AML-193 (cell line): ENCODE results near the gene CBX8.
A peak's percentile ranks its signal among the peaks of the same experiment; 100 is the strongest.

ENCODE experiments used
- DNase-seq, 2 experiments: peaks; one replicate each; lab custom pipeline; 2025; lab: John Stamatoyannopoulos, UW

The CBX8 gene

DNA sequence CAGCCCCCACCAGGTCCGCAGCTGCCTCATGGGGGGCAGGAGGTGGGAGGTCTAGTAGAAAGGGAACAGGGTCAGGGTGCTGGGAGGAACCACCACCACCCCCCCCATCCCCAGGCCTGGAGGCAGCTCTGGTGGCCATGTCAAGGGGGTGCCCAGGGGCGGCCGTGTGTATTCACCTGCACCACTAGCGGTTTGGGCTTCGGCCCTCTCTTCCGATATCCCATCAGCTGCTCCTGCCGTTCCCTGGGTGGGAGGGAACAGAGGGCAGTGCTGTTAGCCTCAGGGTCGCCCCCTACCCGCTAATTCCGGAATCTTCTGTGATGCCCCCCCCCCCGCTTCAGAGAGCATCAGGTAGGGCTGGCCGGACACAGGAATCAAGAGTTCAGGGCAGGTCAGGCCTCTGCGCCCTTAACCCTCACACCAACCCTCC lies 38.6 kb upstream of the CBX8 start:
- DNase-seq: no peak

DNA sequence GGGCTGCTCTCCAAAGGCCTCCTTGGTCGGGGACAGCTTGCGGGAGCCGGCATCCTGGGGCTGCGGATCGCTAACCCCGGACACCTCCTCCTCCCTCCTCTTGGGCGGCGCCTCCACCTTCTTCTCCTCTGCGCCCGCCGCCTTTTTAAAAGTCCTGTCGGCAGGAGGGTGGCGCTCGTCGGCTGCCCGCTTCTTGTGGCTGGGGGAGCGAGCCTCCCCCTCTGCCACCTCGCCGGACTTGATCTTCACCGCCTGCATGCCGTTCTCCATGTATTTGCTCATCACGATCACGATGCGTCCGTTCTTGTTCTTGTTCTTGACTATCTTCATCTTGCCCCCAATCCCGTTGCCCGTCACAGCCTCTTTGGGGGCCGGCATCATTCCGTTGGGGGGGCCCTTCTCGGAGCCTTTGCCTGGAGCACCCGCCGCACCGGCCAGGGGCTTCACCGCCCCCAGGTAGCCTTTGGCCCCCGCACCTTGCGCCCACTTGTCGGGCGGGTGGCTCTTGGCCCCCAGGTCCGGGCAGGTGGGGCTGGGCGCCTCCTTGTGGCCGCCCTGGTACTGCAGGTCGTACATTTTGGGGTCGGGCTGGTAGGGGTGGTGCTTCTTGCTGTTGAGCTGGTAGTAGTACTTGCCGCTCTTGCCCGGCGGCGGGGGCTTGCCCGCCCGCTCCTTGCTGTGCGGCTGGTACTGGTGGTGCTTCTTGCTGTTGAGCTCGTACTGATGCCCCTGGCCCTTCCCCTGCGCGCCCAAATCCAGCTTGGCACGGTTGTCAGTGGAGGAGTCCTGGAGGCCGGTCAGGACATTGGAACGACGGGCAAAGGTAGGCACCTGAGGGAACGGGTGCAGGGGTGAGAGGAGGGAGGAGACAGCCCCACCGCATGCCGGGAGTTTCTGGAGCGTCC lies 37.9 kb upstream of the CBX8 start:
- DNase-seq: no peak

DNA sequence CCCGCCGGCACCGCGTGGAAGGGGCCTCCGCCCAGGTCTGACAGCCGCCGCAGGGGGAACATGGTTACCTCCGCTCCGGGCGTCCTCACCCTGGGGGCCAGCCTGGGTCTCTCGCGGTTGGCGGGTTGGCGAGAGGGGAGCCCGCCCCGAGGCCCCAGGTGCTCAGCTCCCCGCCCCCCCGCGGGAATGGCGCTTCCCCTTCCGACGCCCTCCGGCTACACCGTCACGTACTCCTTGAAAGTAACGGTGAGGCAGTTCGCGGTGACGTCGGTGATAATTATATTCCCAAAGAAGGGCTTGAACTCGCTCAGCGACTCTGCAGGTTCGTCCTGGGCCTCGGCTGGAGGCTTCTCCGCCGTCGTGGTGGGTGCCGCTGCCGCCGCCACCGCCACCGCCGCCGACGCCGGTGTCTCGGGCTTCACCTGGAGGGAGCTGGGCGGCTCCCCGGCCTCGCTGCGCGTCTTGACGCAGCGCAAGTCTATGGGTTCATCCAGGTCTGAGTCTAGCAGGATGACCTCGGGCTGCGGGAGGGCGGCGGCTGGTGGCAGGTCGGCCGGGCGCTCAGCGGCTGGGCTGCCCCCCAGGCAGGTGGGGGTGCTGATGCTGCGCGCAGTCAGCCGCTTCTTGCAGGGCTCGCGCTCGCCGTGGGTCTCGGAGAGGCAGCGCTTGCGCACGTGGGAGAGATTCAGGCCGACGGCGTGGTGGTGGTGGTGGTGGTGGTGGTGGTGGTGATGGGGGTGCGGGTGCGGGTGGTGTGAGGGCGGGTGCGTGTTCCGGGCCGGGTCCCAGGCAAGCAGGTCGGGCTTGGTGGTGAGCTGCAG lies 37.1 kb upstream of the CBX8 start:
- no peak for DNase-seq

DNA sequence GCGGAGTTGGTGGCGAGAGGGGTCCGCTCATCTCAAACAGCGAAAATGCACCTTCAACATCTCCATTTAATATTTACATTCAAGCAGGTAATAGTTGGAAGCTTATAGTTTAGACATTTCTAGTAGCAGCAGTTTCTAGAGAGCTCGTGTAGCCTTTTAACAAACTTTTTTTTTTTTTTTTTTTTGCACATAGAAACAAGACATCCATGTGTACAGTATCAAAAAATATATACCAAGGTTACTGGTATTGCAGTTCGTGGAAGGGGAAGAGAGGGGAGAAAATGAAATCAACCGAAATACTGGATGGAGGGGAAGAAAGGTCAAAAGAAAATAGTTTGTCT lies 36.2 kb upstream of the CBX8 start:
- DNase-seq: no peak

DNA sequence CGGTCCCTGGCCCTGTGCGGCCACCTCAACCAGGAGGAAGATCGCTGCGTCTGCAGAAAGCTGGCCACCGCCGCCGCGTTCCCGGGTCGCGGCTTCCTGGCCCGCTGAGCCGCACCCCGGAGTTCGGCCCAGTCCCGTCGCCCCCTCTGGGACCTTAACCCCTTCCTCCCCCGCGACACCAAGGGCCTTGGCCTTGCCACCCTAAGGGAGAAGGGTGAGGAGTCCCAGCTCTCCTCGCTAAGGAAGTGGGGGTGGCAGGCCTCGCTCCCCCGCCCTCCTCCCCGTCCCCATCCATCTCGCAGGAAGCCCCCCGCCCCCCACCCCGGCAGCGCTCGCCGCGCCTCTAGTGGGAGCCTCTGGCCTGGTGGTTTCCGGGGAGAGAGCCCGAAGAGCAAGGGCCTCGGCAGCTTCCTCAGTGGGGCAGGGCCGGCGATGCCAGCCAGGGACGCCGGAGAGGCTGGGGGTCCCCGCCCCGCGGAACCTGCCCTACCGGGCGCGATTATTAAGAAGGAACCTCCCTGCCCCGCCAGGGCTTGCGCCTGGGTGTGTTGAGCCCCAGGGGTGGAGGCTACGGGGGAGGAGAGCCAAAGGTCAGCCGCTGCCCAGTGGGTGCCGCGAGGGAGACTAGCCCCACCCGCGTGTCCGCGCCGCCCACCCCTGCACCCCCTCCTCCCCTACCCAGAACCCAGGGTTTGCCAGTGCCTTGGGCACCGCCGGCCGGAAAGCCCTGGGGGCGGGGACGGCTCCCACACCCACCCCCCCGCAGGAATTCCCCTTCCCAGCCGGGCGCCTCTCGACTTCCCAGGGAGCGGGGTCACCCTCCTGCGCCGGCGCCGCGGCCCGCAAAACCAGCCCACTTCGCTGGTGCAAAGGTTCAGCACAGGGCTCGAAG lies 35.6 kb upstream of the CBX8 start:
- DNase-seq: no peak

DNA sequence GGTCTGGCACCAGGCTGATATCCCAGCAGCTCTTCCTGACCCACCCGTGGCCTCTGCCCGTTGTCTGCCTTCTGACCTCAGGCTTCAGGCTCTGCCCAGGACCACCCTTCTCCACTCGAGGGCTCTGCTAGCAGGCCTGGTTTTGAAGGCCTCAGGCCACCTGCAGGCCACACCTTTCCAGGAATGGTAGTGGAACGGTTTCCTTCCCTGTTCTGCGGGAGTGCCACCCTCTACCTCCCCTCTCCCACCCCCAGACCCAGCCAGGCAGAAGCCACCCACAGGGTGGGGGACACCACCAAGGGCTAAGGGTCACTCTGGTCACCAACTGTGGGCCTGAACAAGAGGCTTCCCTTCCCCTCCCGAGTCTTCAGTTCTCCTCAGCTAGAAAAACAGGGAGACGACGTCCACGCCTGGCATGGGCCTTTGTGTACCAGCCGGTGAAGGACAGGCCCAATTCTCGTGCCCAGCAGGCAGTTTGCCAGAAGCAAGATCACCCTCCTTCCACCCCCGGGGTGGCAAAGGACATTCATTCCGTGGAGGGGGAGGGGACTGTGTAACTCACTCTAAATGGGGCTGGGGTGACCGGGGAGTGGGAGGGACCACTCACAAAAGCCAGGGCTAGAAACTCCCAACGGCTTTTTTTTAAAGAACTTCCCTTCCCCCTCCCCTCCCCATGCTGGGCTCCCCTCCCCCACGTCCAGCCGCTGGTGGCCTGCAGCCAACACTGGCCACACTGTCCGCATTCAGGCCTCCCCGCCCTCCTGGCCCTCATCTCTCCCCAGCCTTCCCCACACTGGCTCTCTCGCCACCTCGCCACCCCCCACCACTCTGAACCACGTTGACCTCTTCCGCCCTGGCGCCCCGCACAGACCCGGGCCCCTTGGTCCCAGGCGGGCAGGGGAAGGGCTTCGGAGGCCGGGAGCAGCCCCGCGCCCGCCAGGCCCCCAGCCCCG lies 34.7 kb upstream of the CBX8 start:
- DNase-seq: no peak

DNA sequence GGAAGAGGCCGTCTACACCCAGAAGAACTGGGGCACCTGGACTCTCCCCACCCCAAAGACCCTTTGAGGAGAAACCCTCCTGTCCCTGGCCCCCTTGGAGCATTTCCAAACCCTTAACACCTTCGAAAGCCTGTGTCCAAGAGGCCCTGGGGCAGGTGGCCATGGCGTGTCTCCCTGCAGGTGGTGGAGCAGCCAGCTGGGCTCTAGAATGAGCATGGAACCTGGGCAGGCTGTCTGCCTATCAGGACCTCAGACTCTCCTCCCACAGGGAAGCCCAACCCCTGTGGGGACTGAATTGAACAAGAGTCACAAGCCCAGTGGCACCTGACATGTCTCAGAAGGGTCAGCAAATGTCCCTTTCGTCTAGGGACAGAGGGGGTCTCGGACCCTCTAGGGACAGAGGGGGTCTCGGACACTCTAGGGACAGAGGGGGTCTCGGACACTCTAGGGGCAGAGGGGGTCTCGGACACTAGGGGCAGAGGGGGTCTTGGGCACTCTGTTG lies 33.9 kb upstream of the CBX8 start:
- no peak for DNase-seq

DNA sequence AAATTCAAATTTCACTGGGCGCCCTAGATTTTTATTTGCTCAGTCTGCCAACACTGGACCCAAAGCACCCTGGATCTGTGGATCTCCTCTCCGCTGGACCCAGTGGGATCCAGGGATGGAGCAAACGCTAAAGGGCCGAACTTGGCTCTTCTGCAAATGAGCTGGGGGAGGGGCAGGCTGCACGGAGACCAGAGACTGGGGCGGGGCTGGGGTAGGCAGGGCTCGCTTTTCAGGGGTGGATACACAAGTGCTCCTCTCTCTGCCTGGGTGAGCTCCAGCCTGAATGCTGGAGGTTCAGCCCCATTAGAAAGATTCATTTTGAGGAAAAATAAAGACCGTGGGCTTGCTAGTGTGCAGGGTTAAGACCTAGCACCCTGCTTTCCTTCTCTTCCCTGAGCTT lies 33.4 kb upstream of the CBX8 start:
- DNase-seq: no peak

DNA sequence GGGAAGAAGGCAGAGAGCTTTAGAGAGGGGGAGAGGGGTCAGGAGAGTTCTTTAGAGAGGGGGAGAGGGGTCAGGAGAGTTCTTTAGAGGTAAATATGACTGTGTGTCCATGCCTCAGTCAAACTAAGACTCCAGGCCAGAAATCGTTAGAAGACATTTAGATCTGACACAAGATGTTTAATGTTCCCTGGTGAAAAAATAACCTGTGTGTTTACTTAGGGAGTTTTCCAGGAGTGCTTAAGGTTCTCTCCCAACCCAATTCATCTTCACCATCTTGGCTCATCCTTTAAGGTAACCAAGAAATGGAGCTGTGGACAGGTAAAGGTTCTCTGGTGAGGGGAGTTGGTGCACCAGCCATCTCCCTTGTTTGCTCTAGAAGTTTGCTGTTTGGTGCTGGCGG lies 32.6 kb upstream of the CBX8 start:
- DNase-seq: no peak

DNA sequence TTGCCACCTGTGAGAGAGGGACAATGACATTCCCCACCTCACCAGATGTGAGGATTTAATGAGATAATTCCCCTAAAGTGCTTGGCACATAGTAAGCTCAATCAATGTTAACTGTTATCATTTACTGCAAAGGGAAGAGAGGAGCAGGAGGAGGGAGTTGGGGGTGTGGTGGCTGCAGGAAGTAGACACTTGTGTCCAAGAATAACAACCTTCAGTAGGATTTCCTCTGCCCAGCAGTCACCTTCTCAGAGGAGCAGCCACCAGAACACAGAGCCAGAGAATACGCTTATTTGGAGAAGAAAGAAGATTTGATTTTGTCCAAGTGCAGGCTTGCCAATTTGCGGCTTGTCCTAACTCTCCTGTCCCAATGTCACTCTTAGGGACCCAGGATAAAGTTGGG lies 32.1 kb upstream of the CBX8 start:
- DNase-seq: no peak

DNA sequence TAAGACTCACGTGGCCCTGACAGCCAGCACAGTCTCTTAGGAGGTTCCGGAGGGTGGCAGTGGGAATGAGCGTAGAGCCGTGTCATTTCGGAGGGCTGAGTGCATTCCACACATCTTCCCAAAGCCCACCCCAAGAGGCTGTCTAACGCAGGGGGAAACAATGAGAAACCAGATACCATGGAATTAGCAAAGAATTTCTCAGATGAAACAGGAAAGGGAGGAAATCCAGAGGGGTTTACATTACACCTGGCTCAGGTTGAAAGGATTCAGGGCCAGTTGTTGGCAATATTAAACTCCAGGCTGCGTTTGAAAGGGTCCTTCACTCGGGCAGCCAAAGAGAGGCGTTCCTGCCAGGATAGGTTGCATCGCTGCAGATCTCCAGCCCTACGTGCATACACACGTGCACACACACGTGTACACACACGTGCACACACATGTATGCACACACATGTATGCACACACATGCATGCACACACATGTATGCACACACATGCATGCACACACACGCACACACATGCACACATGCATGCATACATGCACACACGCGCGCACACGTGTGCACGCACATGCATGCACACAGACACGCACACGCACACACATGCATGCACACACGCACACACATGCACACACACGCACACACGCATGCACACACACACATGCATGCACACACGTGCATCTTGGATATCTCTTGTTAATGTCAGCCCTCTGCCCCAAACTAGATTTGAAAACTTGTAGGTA lies 30.1 kb upstream of the CBX8 start:
- no peak for DNase-seq

DNA sequence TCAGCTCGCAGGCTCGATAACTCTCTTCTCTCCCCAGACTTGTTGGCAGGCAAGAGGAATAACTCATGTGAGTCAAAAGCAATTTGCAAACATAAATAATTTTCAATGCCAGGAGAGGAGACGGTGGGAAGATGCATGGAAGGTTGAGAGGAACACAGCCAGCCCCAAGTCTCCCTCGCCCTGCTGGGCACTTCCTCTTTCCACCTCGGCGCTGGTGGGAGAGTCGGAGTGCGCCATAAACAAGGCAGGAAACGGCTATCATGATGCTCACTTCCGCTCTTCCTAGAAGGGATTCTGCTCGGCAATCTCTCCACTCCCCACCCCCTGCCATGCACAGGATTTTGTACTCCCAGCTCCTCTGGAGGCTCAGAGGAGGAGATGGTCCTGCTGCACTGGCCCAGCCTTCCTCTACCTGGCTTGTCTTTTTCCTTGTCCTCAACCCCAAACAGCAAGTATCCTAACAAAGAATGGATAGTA lies 29.4 kb upstream of the CBX8 start:
- peak; percentile 46 to 62 for DNase-seq

DNA sequence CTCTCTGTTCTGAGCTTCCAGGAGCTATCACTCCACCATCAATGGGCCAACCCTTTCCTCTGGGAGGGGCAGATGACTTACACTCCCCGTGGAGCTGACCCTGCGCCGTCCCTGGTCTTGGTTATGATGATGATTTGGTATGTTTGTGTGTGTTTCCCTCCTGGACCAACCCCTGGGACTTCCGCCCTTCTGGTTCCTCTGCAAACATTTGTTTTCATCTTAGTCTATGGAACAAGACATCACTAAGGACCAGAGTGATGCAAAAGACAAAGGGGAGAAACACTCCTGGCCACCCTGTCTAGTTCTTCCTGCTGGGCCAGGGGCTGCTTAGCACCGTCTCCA lies 28.7 kb upstream of the CBX8 start:
- no peak for DNase-seq

DNA sequence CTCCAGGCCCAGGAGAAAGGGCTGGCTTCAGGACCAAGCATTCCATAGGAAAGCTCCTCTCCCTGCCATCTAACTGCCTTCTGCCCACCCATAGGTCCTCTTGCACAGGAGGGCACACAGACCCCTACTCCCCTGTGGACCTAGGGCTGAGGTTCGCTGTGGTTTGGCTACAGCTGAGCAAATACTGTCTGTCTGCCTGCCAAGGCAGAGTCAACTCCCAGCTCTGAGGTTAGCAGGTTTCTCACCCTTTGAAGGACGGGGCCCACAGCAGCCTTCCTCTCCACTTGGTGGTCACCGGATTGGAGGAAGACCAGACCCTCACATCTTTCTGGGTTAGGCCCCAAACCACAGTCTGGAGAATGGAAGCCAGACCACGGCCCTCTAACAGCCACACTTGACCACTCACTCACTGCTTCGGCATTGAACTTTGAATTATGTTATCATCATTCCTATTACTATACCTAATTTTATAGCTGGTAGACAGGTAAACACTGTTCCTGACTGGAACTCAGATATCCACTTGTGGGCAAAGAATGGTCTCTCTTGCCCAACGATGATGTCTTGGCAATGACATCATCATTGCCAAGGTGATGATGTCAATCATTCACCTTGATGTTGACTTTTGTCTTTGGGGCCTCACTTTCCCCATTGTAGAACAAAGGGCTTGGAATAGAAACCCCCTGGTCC lies 28.2 kb upstream of the CBX8 start:
- DNase-seq: no peak

DNA sequence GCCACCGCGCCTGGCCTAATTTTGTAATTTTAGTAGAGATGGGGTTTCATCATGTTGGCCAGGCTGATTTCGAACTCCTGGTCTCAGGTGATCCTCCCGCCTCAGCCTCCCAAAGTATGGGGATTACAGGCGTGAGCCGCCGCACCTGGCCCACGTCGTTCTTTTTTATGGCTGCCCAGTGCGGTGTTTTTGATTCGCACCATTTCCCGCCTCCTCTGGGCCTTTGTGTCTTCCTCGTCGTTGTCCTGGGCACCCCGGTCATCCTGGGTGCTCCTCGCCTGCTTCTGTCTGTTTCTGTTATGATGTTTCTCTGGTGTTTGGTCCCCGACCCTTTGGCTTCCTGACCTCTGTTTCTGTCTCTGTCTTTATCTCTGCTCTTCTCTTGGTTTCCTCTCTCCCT lies 27.4 kb upstream of the CBX8 start:
- DNase-seq: no peak

DNA sequence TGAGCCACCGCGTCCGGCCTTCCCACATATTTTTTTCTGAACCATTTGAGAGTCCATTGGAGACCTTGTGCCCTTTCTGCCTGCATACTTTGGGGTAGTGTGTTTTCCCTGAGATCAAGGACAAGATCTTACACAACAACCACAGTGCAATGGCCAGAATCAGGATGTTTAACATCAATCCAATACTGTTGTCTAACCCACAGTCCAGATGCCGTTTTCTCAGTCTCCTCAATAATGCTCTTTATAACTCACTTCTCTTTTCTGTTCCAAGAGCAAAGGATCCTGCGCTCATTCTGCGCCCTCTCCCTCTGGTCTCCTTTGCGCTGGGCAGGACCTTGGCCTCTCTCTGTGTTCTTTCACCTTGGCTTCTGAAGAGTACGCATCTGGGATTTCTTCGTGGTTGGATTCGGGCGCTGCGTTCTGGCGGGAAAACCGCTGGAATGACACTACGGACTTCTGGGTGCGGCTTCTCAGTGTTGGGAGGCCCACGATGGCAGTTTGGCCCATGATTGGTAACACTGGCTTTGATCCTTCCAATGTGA lies 25.8 kb upstream of the CBX8 start:
- no peak for DNase-seq

DNA sequence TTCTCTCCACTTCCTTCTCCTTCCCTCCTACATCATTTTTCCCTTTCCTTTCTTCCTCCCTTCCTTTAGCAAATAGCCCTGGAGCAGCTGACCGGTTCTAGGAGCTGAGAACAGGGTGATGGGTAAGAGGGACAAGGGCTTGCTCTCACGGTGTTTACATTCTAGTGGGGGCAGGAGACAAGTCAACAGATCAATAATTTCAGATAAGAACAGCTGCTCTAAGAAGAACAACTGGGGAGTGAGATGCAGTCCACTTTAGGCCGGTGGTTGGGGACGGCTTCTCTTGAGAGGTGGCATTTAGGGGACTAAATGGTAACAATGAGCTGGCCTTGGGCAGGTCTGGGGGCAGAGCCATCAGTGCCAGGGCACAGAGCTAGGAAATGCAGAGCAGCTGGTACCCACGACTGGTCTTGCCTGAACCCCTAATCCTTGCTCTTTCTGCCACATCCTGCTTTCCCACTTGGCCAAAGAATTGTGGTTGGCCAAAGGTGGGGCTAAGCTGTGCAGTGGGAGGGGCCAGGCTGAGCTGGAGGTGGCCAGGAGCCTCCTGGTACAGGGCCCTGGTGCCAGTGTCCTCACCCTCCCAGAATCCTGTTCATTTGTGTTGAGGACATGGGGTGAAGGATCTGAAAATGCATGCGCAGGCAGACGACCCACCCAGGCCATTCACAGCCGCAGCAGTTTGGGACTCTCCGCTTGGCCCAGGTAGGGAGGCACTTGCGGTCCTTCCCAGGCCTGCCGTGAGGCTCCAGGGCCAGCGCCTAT lies 24.6 kb upstream of the CBX8 start:
- DNase-seq: no peak

DNA sequence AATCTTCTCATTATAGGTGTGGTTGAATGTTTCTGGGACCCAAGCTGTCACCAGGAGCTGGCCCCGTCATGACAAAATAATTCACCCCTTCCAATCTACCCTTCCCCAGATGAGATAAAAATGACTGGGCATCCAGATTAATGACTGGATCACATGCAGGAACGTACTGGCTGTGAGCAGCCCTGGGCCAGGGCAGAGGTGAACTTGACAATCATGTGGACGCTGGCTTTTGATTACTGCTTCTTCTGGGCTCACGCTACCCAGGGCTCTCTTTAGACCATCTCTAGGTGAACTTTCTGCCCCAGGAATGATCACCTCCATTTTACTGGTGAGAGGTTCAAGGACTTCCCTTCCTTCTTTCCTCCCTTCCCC lies 24.1 kb upstream of the CBX8 start:
- DNase-seq: no peak
